WI38 (cell line): Measurements from ENCODE around the gene TMTC2.

Experiments used
- H3K4me3 ChIP-seq: 2 replicates; pipeline ENCODE4 v1.5.1; 2011; ENCODE audit warnings: low read depth, mild to moderate bottlenecking, control low read depth, low read length
- CTCF ChIP-seq: IDR thresholded peaks from 2 replicates; pipeline ENCODE4 v1.5.1; 2012; ENCODE audit warnings: low read depth, mild to moderate bottlenecking, control low read depth, low read length

The TMTC2 gene

GRCh38 chr12:83089575-83089974 lies 402.9 kb downstream of the TMTC2 start:
- TF ChIP-seq CTCF = no peak

GRCh38 chr12:83092129-83092528 lies 405.4 kb downstream of the TMTC2 start:
- TF ChIP-seq CTCF = no peak
- no peak overlapping the region for H3K4me3 ChIP-seq

More at GRCh38 chr12:83089575-83089974, 402.9 kb downstream of the TMTC2 start:
- H3K4me3 ChIP-seq = no peak overlapping the region

- no peak overlapping the region for H3K4me3 ChIP-seq
- TF ChIP-seq CTCF = no peak
These were observed 405.9 kb downstream of the TMTC2 start for GRCh38 chr12:83092606-83093005.

GRCh38 chr12:83093426-83093825 lies 406.7 kb downstream of the TMTC2 start:
- no peak for TF ChIP-seq CTCF
- H3K4me3 ChIP-seq = no peak overlapping the region

- no peak overlapping the region for H3K4me3 ChIP-seq
- TF ChIP-seq CTCF = no peak
These were observed 411.1 kb downstream of the TMTC2 start for GRCh38 chr12:83097643-83098342.

GRCh38 chr12:83099436-83099835 lies 412.7 kb downstream of the TMTC2 start:
- TF ChIP-seq CTCF = no peak
- no peak overlapping the region for H3K4me3 ChIP-seq

GRCh38 chr12:83102499-83102898 lies 415.8 kb downstream of the TMTC2 start:
- no peak overlapping the region for H3K4me3 ChIP-seq
- no peak for TF ChIP-seq CTCF
